ACC112 (cell line): ENCODE data around the gene ODAD2.

Experiments
- H2AFZ ChIP-seq: fragments of 200-600 bp; sonication (generic); one replicate; pipeline ENCODE4 v1.6.0; 2017; ENCODE audit warnings: antibody characterized with exemption, low read length; ENCODE audit not compliant: unreplicated experiment
- H3K27ac ChIP-seq: fragments of 200-600 bp; sonication (generic); 2 replicates; pipeline ENCODE4 v1.5.1; 2014; ENCODE audit warnings: low read depth, mild to moderate bottlenecking, antibody characterized with exemption, low read length, moderate library complexity
- H3K27me3 ChIP-seq: fragments of 200-600 bp; sonication (generic); 2 replicates; pipeline ENCODE4 v1.6.1; 2014; ENCODE audit warnings: mild to moderate bottlenecking, antibody characterized with exemption, low read length, moderate library complexity, mixed read lengths; ENCODE audit not compliant: insufficient read depth
- H3K36me3 ChIP-seq: fragments of 200-600 bp; sonication (generic); 2 replicates; pipeline ENCODE4 v1.6.1; 2016; ENCODE audit warnings: mild to moderate bottlenecking, antibody characterized with exemption, low read length, moderate library complexity, mixed read lengths; ENCODE audit not compliant: insufficient read depth
- H3K4me1 ChIP-seq: fragments of 200-600 bp; sonication (generic); one replicate; pipeline ENCODE4 v1.6.1; 2016; ENCODE audit warnings: low read length, mixed read lengths; ENCODE audit not compliant: insufficient read depth, unreplicated experiment, control insufficient read depth
- H3K4me3 ChIP-seq: fragments of 200-600 bp; sonication (generic); 2 replicates; pipeline ENCODE4 v1.5.1; 2014; ENCODE audit warnings: mild to moderate bottlenecking, low read depth, low read length
- H3K79me2 ChIP-seq: fragments of 200-600 bp; sonication (generic); one replicate; pipeline ENCODE4 v1.6.0; 2016; ENCODE audit warnings: low read length; ENCODE audit not compliant: control insufficient read depth, unreplicated experiment, insufficient read depth

ODAD2 gene

GRCh38 chr10:27774831-27775230 lies 224.0 kb downstream of the ODAD2 start:
- Histone ChIP-seq H3K36me3 (no peaks in the 10 kb centered on the region), H3K4me1 (no peaks in the 10 kb centered on the region), H3K4me3 (no peak overlapping the region), H3K27me3 (peaks cover 89% of the 10 kb centered on the region), H3K79me2 (no peaks in the 10 kb centered on the region), H2AFZ (no peak overlapping the region), H3K27ac (no peak overlapping the region)

- no peaks in the 10 kb centered on the region for H3K79me2 ChIP-seq
- H3K27me3 ChIP-seq, result peaks cover 71% of the 10 kb centered on the region
- no peak overlapping the region for H3K27ac ChIP-seq
- H3K4me1 ChIP-seq, result no peaks in the 10 kb centered on the region
- H3K36me3 ChIP-seq, result no peaks in the 10 kb centered on the region
- H3K4me3 ChIP-seq, result no peak overlapping the region
- no peak overlapping the region for H2AFZ ChIP-seq
Measured at GRCh38 chr10:27771231-27771630, 227.6 kb downstream of the ODAD2 start.

GRCh38 chr10:27770181-27770580 lies 228.7 kb downstream of the ODAD2 start:
- H3K4me3 ChIP-seq, result no peak overlapping the region
- no peaks in the 10 kb centered on the region for H3K36me3 ChIP-seq
- H3K79me2 ChIP-seq, result no peaks in the 10 kb centered on the region
- H3K27ac ChIP-seq, result no peak overlapping the region
- H3K4me1 ChIP-seq, result no peaks in the 10 kb centered on the region
- peaks cover 62% of the 10 kb centered on the region for H3K27me3 ChIP-seq
- no peak overlapping the region for H2AFZ ChIP-seq
